ENCODE measurements around the gene TFCP2L1.
"Not testable (repeated sequence)": the region's sequence is repeated elsewhere in the genome, so short reads cannot be mapped to it uniquely, and the experiment has no call there.

The TFCP2L1 gene

DNA sequence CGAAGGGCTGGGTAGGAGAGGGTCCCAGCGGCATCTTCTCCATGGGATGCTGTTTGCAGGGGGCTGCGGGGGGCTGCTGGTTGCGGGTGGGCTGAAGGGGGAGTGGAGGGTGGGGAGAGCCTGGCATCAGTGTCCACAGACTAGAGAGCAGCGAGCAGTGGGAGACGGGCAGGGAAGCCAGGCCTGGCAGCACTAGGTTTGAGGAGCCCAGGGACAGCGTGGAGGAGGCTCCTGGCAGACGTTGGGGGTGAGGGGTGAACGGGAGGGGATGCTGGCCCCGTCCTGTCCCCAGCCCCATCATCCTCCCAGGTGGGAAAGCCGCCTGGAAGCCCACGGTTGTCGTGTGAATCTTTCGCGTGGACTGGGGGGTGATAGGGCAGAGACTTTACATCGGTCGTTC, 48.2 kb upstream of the TFCP2L1 start:
- Histone ChIP-seq H3K9me3 (ENCODE audit: control insufficient read depth, insufficient read depth, low read depth, low read length) (no peaks in the 10 kb centered on the region), H3K36me3 (ENCODE audit: control insufficient read depth in 2 of 2, insufficient read depth in 1 of 2, low read length in 2 of 2) (peaks cover 0 to 2% of the 10 kb centered on the region in 2 experiments; a peak in 1 of 3 replicates), H3K27ac (ENCODE audit: extremely low read depth, low read depth, low read length) (no peak overlapping the region), H3K4me1 (ENCODE audit: control insufficient read depth, insufficient read depth, low read length) (no peaks in the 10 kb centered on the region), H3K4me3 (ENCODE audit: low read depth, low read length) (no peak overlapping the region)
- POLR2A ChIA-PET, result no interaction called here
- TF ChIP-seq ZNF23 (tag by site-specific recombination; IDR thresholded peaks at IDR 0.05; ENCODE audit: borderline replicate concordance) (no peak), WT1 (tag by site-specific recombination; IDR thresholded peaks at IDR 0.05) (no peak), ZNF610 (tag by site-specific recombination; IDR thresholded peaks at IDR 0.05; ENCODE audit: borderline replicate concordance) (no peak), SETDB1 (IDR thresholded peaks at IDR 0.05; ENCODE audit: insufficient read length, low read length) (no peak), MZF1 (tag by site-specific recombination; IDR thresholded peaks at IDR 0.05; ENCODE audit: borderline replicate concordance) (no peak), MEIS1 (CRISPR knock-in tag; IDR thresholded peaks at IDR 0.05; ENCODE audit: borderline replicate concordance) (no peak), ZNF585B (tag by site-specific recombination; IDR thresholded peaks at IDR 0.05) (no peak), ZNF248 (tag by site-specific recombination; IDR thresholded peaks at IDR 0.05) (no peak), KLF1 (tag by site-specific recombination; IDR thresholded peaks at IDR 0.05) (no peak)
- TF ChIP-seq, protein P1, sequence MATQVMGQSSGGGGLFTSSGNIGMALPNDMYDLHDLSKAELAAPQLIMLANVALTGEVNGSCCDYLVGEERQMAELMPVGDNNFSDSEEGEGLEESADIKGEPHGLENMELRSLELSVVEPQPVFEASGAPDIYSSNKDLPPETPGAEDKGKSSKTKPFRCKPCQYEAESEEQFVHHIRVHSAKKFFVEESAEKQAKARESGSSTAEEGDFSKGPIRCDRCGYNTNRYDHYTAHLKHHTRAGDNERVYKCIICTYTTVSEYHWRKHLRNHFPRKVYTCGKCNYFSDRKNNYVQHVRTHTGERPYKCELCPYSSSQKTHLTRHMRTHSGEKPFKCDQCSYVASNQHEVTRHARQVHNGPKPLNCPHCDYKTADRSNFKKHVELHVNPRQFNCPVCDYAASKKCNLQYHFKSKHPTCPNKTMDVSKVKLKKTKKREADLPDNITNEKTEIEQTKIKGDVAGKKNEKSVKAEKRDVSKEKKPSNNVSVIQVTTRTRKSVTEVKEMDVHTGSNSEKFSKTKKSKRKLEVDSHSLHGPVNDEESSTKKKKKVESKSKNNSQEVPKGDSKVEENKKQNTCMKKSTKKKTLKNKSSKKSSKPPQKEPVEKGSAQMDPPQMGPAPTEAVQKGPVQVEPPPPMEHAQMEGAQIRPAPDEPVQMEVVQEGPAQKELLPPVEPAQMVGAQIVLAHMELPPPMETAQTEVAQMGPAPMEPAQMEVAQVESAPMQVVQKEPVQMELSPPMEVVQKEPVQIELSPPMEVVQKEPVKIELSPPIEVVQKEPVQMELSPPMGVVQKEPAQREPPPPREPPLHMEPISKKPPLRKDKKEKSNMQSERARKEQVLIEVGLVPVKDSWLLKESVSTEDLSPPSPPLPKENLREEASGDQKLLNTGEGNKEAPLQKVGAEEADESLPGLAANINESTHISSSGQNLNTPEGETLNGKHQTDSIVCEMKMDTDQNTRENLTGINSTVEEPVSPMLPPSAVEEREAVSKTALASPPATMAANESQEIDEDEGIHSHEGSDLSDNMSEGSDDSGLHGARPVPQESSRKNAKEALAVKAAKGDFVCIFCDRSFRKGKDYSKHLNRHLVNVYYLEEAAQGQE (tag by site-specific recombination; IDR thresholded peaks at IDR 0.05), result no peak
- CTCF ChIA-PET, result no interaction called here

DNA sequence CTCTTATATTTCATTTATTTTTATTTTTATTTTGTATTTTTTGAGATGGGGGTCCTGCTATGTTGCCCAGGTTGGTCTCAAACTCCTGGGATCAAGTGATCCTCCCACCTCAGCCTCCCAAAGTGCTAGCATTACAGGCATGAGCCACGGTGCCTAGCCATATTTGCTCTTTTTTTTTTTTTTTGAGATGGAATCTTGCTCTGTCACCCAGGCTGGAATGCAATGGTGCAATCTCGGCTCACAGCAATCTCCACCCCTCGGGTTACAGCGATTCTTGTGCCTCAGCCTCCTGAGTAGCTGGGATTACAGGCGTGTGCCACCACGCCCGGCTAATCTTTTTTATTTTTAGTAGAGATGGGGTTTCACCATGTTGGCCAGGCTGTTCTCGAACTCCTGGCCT, 46.3 kb upstream of the TFCP2L1 start:
- ChIA-PET CTCF (interaction anchor here (0.6 kb wide), 1 partner anchor 46 kb away, joined by 3 read pairs; no protein-coding TSS in a partner anchor), POLR2A (interaction anchor here (0.7 kb wide), 1 partner anchor 11 kb away, joined by 5 read pairs; no protein-coding TSS in a partner anchor)
- H3K36me3 ChIP-seq (ENCODE audit: control insufficient read depth in 2 of 2, insufficient read depth in 1 of 2, low read length in 2 of 2); H3K27ac ChIP-seq (ENCODE audit: extremely low read depth, low read depth, low read length); H3K9me3 ChIP-seq (ENCODE audit: control insufficient read depth, insufficient read depth, low read depth, low read length); H3K4me3 ChIP-seq (ENCODE audit: low read depth, low read length); H3K4me1 ChIP-seq (ENCODE audit: control insufficient read depth, insufficient read depth, low read length): not testable (repeated sequence)

- Histone ChIP-seq H3K27ac (ENCODE audit: extremely low read depth, low read depth, low read length) (no peak overlapping the region), H3K9me3 (ENCODE audit: control insufficient read depth, insufficient read depth, low read depth, low read length) (no peaks in the 10 kb centered on the region), H3K4me3 (ENCODE audit: low read depth, low read length) (no peak overlapping the region), H3K4me1 (ENCODE audit: control insufficient read depth, insufficient read depth, low read length) (no peaks in the 10 kb centered on the region), H3K36me3 (ENCODE audit: control insufficient read depth in 2 of 2, insufficient read depth in 1 of 2, low read length in 2 of 2) (no peaks in the 10 kb centered on the region)
- POLR2A ChIA-PET, result interaction anchor here (0.7 kb wide), 1 partner anchor 11 kb away, joined by 5 read pairs; no protein-coding TSS in a partner anchor
- CTCF ChIA-PET, result no interaction called here
- TF ChIP-seq GLI2 (tag by site-specific recombination; IDR thresholded peaks at IDR 0.05; ENCODE audit: borderline replicate concordance, low read depth) (no peak), ZBTB48 (tag by site-specific recombination; IDR thresholded peaks at IDR 0.05) (no peak), ZNF239 (tag by site-specific recombination; IDR thresholded peaks at IDR 0.05) (no peak), ZEB2 (tag by site-specific recombination; IDR thresholded peaks at IDR 0.05) (no peak), KLF10 (tag by site-specific recombination; IDR thresholded peaks at IDR 0.05) (no peak), ZBTB7A (tag by site-specific recombination; IDR thresholded peaks at IDR 0.05; ENCODE audit: low read depth) (no peak), ZNF140 (tag by site-specific recombination; IDR thresholded peaks at IDR 0.05) (no peak), ZNF341 (tag by site-specific recombination; IDR thresholded peaks at IDR 0.05; ENCODE audit: low read depth) (no peak), ZNF777 (tag by site-specific recombination; IDR thresholded peaks at IDR 0.05; ENCODE audit: borderline replicate concordance) (no peak), ZNF18 (tag by site-specific recombination; IDR thresholded peaks at IDR 0.05) (no peak), ZNF362 (tag by site-specific recombination; IDR thresholded peaks at IDR 0.05) (no peak)
Observed at GRCh38 chr2:121330921-121331320, 45.9 kb upstream of the TFCP2L1 start.
